Upper lobe of left lung (tissue), 4 donors: ENCODE results near the gene NAIF1.

Experiments used
- CTCF ChIP-seq, 6 experiments: fragments of 450-650 bp in 4 of 6; fragments of 200-600 bp in 2 of 6; sonication (generic) in 2 of 6; IDR thresholded peaks; one replicate each; pipeline ENCODE4 v1.5.1; 2016 to 2019; ENCODE audit warnings: antibody characterized with exemption in 6 of 6
- EP300 ChIP-seq, 4 donors: sonication (generic); formaldehyde crosslinking; IDR thresholded peaks; one replicate each; pipeline ENCODE4 v1.5.1; 2017; ENCODE audit warnings: antibody characterized with exemption in 4 of 4, control low read depth in 2 of 4
- POLR2A ChIP-seq, 4 donors: fragments of 450-650 bp; IDR thresholded peaks; one replicate each; pipeline ENCODE4 v1.5.1; 2016 to 2017; ENCODE audit warnings: antibody characterized with exemption in 4 of 4, mild to moderate bottlenecking in 2 of 4
- POLR2AphosphoS5 ChIP-seq, 2 donors: sonication (generic); formaldehyde crosslinking; IDR thresholded peaks; one replicate each; pipeline ENCODE4 v1.5.1; 2017; ENCODE audit warnings: antibody characterized with exemption in 2 of 2

- TF ChIP-seq CTCF (IDR thresholded peaks at IDR 0.05) (no peak), POLR2AphosphoS5 (IDR thresholded peaks at IDR 0.05) (peak; percentile 67 to 73), EP300 (IDR thresholded peaks at IDR 0.05) (no peak), POLR2A (IDR thresholded peaks at IDR 0.05) (no peak)
Observed at GRCh38 chr9:128081056-128081455, 13.9 kb upstream of the NAIF1 start.
